UCSD-AML1 (cell line): ENCODE measurements around the gene GTF2E1.
"Not testable (repeated sequence)": the region's sequence is repeated elsewhere in the genome, so short reads cannot be mapped to it uniquely, and the experiment has no call there.

ENCODE experiments used
- DNase-seq: peaks from one replicate; lab custom pipeline; 2025; ENCODE audit not compliant: unreplicated experiment; lab: John Stamatoyannopoulos, UW

The GTF2E1 gene

DNA sequence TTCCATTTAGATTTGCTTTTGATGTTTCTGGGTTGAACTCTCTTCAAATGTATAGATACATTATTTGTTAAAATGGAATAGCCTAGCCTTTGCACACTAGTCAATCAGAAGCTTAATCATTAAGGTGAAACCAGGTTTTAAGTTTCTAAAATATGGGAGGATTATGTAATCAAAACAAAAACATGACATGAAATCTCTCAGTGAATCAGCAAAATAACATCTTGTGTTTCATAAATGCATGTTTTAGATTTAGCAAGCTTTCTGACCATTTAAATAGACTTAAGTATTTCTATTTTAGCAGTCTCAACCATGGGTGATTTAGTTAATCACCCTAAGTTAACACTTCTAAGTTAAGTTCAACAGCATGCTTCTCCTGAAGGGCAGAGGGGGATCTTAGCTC is 11.3 kb downstream of the GTF2E1 start:
- DNase-seq, result no peak

DNA sequence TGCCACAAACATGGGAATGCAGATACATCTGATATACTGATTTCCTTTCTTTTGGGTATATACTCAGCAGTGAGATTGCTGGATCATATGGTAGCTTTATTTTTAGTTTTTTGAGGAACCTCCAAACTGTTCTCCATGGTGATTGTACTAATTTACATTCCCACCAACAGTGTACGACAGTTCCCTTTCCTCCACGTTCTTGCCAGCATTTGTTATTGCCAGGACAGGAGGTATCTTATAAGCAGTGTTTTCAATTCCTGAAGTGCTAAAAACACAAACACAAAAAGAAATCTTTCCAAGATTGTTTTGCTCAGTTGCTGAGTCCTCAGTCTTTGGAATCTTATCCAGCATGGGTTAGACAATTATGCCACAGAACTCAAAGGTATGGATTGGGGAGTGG is 13.5 kb downstream of the GTF2E1 start:
- DNase-seq, result no peak

DNA sequence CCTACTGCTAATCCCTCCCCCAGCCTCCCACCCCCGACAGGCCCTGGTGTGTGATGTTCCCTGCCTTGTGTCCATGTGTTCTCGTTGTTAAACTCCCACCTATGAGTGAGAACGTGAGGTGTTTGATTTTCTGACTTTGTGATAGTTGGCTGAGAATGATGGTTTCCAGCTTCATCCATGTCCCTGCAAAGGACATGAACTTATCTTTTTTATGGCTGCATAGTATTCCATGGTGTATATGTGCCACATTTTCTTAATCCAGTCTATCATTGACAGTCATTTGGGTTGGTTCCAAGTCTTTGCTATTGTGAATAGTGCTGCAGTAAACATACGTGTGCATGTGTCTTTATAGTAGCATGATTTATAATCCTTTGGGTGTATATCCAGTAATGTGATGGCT is 16.0 kb downstream of the GTF2E1 start:
- not testable (repeated sequence) for DNase-seq

DNA sequence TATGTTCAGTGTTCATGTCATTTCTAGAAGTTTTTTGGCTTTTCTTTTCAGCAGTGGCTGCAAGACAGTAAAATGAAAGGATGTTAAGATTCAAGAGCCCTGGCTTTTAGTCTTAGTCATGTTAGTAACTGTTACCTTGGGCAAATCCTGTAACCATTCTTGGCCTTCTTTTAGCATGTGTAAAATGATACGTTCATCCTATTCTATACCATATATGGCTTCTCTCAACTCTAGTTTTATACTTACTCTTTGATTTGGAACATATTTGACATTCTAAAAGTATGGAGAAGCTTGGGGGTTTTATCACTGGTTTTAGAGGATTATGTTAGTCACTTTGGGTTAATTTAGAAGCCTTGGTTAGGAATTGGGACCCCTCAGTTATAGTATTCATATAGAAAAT is 20.1 kb downstream of the GTF2E1 start:
- DNase-seq, result no peak

DNA sequence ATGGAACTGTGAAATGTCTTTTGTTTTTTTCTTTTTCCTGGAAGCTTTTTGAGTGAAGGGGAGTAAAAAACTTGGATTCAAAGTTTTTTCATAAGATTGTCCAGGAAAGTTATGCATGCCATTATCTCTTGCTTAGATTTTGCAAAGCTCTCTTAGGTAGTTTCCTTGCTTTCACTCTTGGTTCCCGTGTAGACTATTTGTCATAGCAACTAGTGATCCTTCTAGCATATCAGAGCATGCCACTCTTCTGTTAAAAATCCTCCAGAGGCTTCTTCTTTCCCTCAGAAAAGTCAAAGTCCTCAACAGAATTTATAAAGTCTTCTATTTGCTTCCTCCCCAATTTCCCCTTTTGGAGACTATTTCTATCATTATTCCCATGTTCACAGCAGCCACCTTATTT is 21.1 kb downstream of the GTF2E1 start:
- DNase-seq, result no peak

DNA sequence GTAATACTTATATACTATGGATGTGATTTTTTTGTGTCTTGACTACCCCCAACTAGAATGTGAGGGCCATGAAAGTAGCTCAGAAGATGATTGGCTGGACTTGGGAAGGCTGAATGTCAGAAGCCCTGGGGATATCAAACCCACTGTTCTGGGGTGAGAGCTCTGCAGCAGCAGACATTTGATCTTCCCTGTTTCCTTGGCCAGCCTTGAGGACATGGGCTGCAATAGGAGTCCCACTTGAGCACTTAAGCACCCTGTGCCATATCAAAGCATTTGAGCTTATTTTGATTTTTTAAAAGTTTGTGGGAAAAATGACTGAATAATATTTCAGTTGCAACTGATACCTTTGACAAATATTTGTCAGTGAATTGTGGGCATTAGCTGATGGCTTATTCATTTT is 21.7 kb downstream of the GTF2E1 start:
- no peak for DNase-seq

DNA sequence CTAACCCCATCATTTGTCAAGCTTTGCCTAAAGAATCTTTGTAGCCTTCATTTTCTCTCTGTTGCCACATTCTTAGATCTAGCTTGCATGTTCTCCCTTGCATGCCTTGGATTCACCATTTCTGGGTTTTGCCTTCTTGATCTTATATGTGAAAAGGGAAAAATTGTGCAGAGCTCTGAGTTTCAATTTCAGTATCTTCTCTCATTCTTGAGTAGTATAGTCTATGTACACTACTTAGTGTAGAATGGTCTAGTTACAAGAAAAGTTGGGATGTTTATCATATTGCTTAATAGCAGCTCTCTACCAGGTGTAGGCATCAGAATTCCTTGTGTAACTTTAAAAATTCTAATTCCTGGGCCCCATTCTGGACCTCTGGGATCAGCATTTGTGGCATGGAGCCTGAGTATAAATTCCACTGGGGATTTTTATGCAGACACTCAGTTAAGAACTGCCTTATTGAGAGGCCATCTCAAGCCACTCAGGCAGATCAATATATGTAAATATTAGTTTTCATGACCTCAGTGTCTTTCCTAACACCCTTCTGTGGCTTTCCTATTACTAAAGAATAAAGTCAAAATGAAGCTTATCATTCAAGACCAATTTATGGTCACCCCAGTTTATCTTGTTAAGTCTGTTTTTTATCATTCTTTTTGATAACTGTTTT is 23.4 kb downstream of the GTF2E1 start:
- no peak for DNase-seq

DNA sequence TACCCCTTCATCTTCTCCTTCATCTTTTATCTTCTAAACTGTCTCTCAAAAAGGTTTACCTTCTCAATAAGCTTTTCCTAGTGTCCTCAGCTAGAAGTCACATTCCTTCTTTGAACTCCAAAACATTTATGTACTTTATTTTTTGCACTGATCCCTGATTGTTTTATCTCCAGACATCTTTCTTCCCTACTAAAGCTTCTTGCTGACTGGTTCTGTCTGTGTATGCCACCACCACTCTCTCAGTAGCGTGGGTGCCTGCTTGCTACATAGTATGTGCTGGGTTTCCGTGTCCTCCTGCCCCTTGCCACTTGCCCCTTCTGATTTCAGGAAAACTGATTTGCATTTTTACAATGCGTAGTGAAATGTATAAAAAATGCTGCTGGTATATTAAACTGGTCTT is 24.0 kb downstream of the GTF2E1 start:
- no peak for DNase-seq

DNA sequence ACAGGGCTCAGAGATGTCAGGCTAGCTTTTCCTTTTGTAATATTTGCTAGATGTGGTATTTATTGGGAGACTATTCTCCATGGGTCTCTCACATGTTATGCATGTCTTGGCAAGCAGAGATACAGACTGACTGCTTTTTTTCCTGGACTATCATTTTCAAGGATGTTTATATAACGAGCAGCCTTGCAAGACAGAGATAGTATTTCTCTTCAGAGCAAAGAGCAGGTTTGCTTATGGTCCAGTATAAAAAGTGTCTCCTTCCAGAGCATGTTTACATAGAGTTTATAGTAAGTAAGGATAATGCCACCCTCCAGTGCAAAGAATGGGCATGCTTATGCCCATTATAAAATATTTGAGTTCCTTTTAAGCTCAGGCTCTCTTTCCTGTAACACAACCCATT is 24.6 kb downstream of the GTF2E1 start:
- DNase-seq, result no peak

DNA sequence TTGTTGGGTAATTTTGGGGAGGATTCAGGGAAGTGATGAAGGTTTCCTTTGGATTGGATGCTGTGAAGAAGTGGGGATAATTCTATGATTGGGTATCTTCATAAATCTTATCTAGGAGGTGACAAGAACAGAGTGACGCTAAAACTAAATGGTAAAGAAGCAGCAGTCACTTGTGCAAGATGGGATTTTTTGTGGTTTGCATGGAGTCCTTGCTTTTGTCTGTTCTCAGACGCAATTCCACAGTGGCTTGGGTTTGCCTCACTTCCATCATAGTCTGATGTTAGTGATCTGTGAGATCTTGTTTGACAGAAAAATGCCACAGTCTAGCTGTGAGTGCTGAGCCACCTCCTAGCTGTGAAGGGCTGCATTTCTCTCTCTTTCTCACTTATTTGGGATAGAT is 26.9 kb downstream of the GTF2E1 start:
- DNase-seq, result no peak

DNA sequence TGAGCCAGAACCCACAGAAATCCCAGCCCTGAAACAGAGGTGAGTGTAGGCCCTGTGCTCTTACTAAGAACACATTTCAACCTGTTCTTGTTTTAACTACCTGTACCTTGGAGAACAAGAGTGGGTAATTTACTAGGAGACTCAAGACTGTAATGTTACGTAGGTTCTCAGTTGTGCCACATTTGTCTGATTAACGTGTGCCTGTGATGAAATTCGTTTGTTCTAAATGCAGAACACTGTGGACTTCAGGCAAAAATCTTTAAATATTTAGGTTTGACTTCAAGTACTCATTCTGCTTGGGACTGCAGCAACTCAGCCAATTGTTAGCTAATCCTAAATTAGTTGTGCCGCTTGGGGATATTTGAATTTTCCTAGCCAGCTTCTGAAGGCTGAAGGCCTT is 28.3 kb downstream of the GTF2E1 start:
- no peak for DNase-seq

DNA sequence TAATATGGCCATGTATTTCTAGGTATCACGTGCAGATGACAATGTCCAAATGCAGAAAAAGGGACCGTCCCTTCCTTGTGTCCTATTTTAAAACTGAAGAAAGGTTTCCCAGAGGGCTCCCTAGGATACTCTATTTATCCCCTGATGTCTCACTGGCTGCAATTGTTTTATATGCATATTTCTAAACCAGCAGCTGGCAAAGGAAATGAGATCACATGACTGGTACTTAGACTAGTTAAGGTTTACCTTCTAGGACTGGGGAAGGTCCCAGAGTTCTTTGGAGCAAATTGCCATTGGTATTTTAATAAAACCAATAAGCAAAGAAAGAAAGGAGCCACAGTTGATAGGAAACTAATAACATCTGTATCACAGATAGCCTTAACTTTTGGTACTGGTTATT is 29.5 kb downstream of the GTF2E1 start:
- DNase-seq, result no peak

DNA sequence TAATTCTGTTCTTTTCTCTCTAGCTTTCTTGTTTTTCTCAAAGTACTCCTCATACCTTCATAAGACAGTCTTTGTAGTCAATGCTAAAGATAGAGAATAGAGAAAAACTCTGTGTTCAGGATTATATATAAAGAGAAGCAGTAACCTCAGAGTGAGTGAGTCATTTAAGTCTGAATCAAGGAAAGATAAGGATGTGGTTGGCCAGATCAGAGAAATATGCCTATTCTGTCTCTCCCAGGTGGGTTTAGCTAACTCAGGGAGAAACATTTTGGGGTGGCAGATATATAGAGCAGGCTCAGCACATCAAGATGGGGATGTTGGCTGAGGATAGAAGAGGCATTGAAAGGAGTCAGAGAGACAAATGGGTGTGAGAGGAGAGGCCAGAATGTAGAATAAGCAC is 31.4 kb downstream of the GTF2E1 start:
- DNase-seq, result no peak

DNA sequence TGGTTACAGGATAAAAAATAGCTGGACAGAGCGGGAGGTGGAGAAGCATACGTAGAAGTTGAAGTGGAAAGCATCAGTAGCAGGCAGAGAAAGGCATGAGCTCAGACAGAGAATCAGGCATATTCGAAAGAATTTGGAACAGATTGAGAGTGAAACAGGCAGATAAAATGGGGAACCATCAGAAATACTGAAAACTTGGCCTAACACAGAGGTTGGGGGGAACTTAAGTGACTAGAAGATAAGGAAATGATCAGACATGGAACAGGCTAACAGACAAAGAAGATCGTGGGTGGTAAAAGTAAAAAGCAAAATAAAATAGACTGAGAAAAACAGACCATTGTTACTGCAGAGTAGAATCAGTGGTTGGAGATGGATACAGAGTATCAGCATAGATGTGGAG is 32.9 kb downstream of the GTF2E1 start:
- no peak for DNase-seq

DNA sequence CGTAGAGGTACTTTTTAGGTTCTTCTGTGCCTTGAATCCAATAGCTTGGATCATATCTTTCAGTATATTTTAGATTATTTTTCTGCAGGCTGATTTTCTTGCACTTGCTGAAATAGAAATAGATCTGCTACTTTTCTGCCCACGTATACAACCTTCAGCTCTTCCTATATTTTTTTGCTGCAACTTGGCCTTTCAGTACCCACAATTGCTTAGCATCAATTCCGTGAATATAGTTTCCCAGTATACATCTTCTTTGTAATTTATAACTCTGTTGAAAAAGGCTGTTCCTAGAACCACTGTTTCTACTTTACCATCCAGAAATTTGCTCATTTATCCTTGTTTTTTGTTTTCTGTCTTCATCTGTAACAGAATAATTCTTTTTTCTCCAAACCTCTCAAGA is 36.2 kb downstream of the GTF2E1 start:
- DNase-seq, result no peak

DNA sequence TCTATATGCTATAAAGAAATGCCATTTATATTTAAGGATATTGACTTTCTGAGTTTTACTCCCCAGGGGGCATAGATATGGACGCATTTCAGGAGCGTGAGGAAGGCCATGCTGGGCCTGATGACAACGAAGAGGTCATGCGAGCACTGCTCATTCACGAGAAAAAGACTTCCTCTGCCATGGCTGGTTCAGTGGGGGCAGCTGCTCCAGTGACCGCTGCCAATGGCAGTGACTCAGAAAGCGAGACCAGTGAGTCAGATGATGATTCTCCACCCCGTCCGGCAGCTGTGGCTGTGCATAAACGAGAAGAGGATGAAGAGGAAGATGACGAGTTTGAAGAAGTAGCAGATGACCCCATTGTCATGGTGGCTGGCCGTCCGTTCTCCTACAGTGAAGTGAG is 38.4 kb downstream of the GTF2E1 start:
- DNase-seq, result no peak

DNA sequence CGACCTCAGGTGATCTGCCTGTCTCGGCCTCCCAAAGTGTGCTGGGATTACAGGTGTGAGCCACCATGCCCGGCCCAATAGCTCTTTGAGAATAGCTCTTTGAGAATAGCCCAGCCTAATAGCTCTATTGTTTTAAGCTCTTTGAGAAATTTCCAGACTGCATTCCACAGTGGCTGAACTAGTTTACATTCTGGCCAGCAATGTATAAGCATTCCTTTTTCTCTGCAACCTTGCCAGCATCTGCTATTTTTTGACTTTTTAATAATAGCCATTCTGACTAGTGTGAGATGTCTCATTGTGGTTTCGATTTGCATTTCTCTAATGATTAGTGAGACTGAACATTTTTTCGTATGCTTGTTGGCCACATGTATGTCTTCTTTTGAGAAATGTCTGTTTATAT is 43.3 kb downstream of the GTF2E1 start:
- DNase-seq, result not testable (repeated sequence)

DNA sequence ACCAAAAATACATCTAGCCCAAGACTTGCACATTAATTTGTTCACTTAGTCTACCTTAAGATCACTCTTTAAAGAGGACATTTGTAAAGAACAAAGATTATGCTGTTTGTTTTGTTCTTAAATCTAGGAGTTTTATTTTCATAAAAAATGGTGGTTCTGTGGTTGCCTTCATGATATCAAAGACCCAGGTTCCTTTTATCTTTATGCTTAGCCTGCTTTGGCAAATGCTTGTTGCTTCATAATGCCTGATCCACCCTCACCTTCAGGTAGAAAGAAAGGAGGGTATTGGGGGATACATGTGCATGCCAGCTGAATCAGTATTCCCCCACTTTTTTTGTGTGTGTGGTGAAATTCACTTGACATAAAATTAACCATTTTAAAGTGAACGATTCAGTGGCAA is 48.5 kb downstream of the GTF2E1 start:
- DNase-seq, result no peak

DNA sequence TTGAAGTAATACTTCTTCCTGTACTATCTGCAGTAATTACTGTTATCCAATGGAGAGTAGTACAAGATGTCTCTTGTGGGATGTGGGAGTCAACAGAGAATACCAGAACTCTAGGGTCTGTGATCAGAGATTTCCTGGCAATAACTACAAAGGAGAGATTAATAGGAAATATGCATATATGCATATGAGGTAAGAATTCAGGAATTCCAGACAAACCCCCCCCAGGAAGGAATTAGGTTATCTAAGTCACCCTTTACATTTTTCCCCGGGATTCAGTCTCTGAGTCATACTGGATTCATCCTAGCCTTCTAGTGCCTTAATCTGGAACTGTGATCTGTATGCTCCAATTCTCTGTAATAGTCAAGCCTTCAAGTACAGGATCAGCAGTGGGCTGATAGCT is 49.4 kb downstream of the GTF2E1 start:
- DNase-seq, result no peak

DNA sequence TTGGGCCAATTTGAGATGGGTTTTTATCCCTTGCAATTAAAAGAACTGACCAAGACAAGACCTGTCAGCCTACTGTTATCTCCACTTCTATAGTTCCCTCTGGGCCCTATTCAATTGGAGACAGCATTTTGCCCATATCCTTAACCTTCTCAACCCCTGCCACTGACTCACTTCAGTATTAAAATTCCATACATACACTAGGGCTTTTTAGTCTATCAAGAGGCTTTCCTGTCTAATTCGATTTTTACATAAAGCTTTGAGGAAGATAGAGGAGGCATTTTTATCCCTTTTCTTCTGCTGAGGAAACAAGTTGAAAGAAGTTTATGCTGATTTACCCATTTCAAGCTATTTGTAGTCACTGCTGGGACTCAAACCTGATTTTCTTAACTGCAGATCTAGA is 51.1 kb downstream of the GTF2E1 start:
- no peak for DNase-seq

DNA sequence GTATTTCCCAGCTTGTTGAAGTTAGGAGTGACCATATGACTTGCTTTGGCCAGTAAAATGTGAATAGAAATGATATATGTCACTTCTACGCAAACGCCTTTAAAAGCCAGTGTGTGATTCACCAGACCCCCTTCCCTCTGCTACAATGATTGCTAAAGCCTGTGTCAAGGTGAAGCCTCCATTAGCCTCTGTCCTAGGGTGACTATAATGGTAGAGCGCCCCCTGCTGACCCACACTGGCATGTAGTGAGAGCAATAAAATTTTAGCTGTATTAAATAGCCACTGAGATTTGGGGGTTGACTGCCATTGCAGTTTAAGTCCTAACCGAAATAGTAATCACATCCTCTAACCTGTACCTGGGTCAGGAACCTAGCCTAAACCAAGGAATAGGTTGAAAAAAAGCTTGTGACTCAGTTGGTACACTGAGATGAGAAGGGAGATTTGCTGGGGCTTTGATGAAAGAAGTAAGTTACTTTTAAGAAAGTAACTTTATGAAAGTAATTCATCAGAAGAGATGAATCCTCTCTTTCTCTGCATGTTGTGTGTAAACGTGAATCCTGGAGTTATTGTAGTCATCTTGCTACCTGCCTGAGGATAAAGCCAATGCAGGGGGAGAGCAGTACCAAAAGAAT is 52.6 kb downstream of the GTF2E1 start:
- DNase-seq, result peak; percentile 77

DNA sequence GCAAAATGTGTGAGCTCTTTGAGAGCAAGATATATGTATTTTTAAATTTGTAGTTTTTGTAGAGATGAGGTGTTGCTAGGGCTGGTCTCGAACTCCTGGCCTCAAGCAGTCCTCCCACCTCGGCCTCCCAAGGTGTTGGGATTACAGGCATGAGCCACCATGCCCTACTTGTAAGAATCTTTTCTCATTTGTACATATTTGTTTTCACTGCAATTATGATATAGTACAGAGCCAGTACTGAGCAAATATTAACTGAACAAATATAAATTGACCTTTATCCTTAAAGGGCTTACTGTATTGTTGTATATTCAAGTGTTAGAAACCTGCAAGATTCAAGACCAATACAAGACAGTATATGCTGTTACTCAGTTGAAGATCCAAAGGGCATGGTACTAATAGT is 53.4 kb downstream of the GTF2E1 start:
- DNase-seq, result no peak

DNA sequence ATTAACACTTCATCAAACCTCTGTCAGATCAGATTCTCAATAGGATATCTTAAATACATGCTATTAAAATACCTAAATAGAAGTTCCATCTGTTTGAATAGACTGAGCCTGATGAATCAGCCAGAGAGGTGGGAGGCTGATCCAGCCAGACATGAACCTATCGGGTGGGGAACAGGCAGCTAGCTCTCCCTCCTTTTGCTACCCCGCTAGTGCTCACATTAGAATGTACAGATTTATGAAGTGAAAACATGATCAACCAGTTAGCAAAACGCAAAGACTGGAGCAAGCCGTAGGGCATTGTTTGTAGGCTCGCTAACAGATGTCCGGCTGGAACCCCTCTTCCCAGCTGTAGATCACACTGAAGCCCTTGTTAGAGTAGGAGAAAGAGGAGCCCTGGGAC is 54.4 kb downstream of the GTF2E1 start:
- DNase-seq, result no peak
